ENCODE measurements around the gene ARID4A. TPM values are rescaled to one million over a fixed set of nuclear protein-coding genes. Genes with fewer than 3 reads are reported as not detected.

The ARID4A gene
- total RNA-seq, 1 donor: 14.5 TPM

- Histone ChIP-seq H3K27ac (ENCODE audit: low read depth, low read length) (no peak overlapping the region), H4K20me1 (ENCODE audit: insufficient read depth, low read length) (no peaks in the 10 kb centered on the region), H3K4me2 (ENCODE audit: insufficient read depth, low read length) (no peak overlapping the region), H3K4me1 (ENCODE audit: insufficient read depth, low read length) (peaks cover 5% of the 10 kb centered on the region), H3K9me3 (ENCODE audit: low read depth, low read length) (no peaks in the 10 kb centered on the region), H3K79me2 (ENCODE audit: insufficient read depth, low read length) (no peaks in the 10 kb centered on the region), H3K27me3 (ENCODE audit: insufficient read depth, low read length) (no peaks in the 10 kb centered on the region), H3K36me3 (ENCODE audit: insufficient read depth, low read length) (no peaks in the 10 kb centered on the region), H2AFZ (ENCODE audit: low read length) (no peak overlapping the region), H3K4me3 (ENCODE audit: insufficient read depth, low read length) (no peak overlapping the region)
- TF ChIP-seq CTCF (IDR thresholded peaks at IDR 0.05; ENCODE audit: extremely low read depth, low read depth, low read length): no peak
- DNase-seq (ENCODE audit: insufficient read length, low spot score, missing footprints): no peak
Observed at GRCh38 chr14:58397156-58397555, 98.8 kb downstream of the ARID4A start.

DNA sequence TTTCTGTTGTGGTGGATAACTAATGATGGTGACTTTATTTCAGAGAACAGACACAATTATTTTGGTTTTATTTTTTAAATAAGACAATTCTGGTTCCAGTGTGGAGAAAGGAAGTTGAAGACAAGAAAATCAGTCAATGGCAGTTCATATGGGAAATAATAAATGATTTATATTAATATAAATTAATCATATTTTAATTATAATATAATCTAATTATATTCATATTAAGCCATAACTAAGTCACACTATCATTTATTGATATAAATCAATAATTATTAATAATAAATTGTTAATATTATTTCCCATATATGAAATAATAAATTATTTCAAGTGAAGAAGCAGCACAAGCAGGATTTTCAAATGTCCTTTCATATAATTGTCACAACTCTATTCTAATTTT is 100.1 kb downstream of the ARID4A start:
- Histone ChIP-seq H3K4me3 (ENCODE audit: insufficient read depth, low read length) (no peak overlapping the region), H3K27ac (ENCODE audit: low read depth, low read length) (no peak overlapping the region), H3K4me1 (ENCODE audit: insufficient read depth, low read length) (peaks cover 5% of the 10 kb centered on the region), H4K20me1 (ENCODE audit: insufficient read depth, low read length) (no peaks in the 10 kb centered on the region), H3K9me3 (ENCODE audit: low read depth, low read length) (no peaks in the 10 kb centered on the region), H3K79me2 (ENCODE audit: insufficient read depth, low read length) (no peaks in the 10 kb centered on the region), H3K36me3 (ENCODE audit: insufficient read depth, low read length) (no peaks in the 10 kb centered on the region), H3K27me3 (ENCODE audit: insufficient read depth, low read length) (no peaks in the 10 kb centered on the region), H3K4me2 (ENCODE audit: insufficient read depth, low read length) (no peak overlapping the region), H2AFZ (ENCODE audit: low read length) (no peak overlapping the region)
- TF ChIP-seq CTCF (IDR thresholded peaks at IDR 0.05; ENCODE audit: extremely low read depth, low read depth, low read length): no peak
- no peak for DNase-seq (ENCODE audit: insufficient read length, low spot score, missing footprints)

- H3K9me3 ChIP-seq (ENCODE audit: low read depth, low read length): no peaks in the 10 kb centered on the region
- no peak for TF ChIP-seq CTCF (IDR thresholded peaks at IDR 0.05; ENCODE audit: extremely low read depth, low read depth, low read length)
- DNase-seq (ENCODE audit: insufficient read length, low spot score, missing footprints): no peak
Observed at GRCh38 chr14:58398895-58399294, 100.5 kb downstream of the ARID4A start.

DNA sequence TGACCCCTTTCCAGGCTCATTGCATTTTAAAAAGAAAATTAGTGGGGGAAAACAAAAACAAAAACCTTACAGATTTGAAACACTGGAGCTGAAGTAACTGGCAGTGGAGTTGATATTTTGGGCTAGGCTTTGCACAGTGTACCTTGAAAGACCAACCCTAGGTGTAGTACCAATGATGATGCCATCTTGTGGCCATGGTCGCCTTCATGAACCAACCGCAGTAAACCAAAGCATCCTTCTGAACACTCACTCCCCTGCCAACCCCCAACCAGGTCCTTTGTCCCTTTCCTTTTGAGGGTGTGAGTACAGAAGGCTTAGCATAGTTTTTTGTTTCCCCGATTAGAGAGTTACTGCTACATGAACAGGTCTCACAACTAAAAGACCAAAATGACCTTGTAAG is 103.2 kb downstream of the ARID4A start:
- Histone ChIP-seq H3K4me1 (ENCODE audit: insufficient read depth, low read length) (no peaks in the 10 kb centered on the region), H3K4me3 (ENCODE audit: insufficient read depth, low read length) (no peak overlapping the region), H3K9me3 (ENCODE audit: low read depth, low read length) (no peaks in the 10 kb centered on the region), H3K36me3 (ENCODE audit: insufficient read depth, low read length) (no peaks in the 10 kb centered on the region), H2AFZ (ENCODE audit: low read length) (no peak overlapping the region), H3K4me2 (ENCODE audit: insufficient read depth, low read length) (no peak overlapping the region), H3K79me2 (ENCODE audit: insufficient read depth, low read length) (no peaks in the 10 kb centered on the region), H3K27ac (ENCODE audit: low read depth, low read length) (no peak overlapping the region), H3K27me3 (ENCODE audit: insufficient read depth, low read length) (no peaks in the 10 kb centered on the region), H4K20me1 (ENCODE audit: insufficient read depth, low read length) (no peaks in the 10 kb centered on the region)
- TF ChIP-seq CTCF (IDR thresholded peaks at IDR 0.05; ENCODE audit: extremely low read depth, low read depth, low read length): no peak
- no peak for DNase-seq (ENCODE audit: insufficient read length, low spot score, missing footprints)

More at GRCh38 chr14:58398895-58399294, 100.5 kb downstream of the ARID4A start:
- no peaks in the 10 kb centered on the region for H3K27me3 ChIP-seq (ENCODE audit: insufficient read depth, low read length)
- H4K20me1 ChIP-seq (ENCODE audit: insufficient read depth, low read length): no peaks in the 10 kb centered on the region
- H3K27ac ChIP-seq (ENCODE audit: low read depth, low read length): no peak overlapping the region
- H3K79me2 ChIP-seq (ENCODE audit: insufficient read depth, low read length): no peaks in the 10 kb centered on the region
- peaks cover 5% of the 10 kb centered on the region for H3K4me1 ChIP-seq (ENCODE audit: insufficient read depth, low read length)
- no peak overlapping the region for H3K4me3 ChIP-seq (ENCODE audit: insufficient read depth, low read length)
- H3K36me3 ChIP-seq (ENCODE audit: insufficient read depth, low read length): no peaks in the 10 kb centered on the region
- H2AFZ ChIP-seq (ENCODE audit: low read length): no peak overlapping the region
- no peak overlapping the region for H3K4me2 ChIP-seq (ENCODE audit: insufficient read depth, low read length)

All from osteoblast (primary cell).